ENCODE data around the gene RERE.
A peak's percentile ranks its signal among the peaks of the same experiment; 100 is the strongest.

Gene RERE

DNA sequence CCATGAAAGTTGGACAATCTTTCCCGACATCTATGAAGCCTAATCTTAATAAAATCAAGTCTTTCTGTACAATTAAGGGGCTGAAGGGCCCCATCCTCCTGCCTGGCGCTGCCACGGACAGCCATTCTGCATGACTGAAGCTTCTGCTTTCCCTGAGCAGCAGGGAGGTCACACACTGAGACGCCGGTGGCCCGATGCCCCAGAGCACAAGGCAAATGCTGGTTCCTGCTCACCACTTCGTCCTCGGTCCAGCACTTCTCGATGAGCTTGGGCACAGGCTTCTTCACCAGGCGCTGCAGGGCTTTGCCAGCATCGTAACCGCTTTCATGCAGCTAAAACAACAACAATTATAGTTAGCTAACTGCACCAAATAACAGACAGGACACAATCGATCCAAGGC lies 351.7 kb downstream of the RERE start:
- no peak for DNase-seq (ENCODE audit: low read depth, low spot score)
- TF ChIP-seq, protein P1, sequence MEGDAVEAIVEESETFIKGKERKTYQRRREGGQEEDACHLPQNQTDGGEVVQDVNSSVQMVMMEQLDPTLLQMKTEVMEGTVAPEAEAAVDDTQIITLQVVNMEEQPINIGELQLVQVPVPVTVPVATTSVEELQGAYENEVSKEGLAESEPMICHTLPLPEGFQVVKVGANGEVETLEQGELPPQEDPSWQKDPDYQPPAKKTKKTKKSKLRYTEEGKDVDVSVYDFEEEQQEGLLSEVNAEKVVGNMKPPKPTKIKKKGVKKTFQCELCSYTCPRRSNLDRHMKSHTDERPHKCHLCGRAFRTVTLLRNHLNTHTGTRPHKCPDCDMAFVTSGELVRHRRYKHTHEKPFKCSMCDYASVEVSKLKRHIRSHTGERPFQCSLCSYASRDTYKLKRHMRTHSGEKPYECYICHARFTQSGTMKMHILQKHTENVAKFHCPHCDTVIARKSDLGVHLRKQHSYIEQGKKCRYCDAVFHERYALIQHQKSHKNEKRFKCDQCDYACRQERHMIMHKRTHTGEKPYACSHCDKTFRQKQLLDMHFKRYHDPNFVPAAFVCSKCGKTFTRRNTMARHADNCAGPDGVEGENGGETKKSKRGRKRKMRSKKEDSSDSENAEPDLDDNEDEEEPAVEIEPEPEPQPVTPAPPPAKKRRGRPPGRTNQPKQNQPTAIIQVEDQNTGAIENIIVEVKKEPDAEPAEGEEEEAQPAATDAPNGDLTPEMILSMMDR (IDR thresholded peaks at IDR 0.05; ENCODE audit: insufficient read depth, low read length, missing control alignments), result no peak
- H3K4me3 ChIP-seq (ENCODE audit: low read depth, low read length), result no peak overlapping the region
- POLR2A ChIA-PET, result no interaction called here
- CTCF ChIA-PET, result interaction anchor here (1.4 to 3.4 kb wide), 4 partner anchors 12 to 539 kb away, joined by 3 to 9 read pairs (median 4); no protein-coding TSS in a partner anchor

DNA sequence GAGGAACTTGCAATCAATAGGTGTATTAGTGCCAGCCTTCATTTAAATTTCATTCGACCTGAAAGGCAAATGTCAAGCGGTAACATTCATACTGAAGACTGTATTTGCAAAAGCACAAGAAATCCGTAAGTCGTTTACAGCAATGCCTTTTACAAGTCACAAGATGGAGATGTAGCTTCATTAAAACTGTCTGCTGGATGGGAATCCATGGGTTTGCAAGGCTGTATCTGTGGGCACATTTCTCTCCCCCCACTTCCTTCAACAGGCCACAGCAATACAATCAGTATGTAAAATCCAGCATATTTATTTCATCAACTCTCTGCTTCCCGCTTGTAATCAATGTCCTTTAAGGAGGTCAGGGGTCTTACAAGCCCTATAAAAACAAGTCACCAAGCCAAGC lies 352.4 kb downstream of the RERE start:
- TF ChIP-seq, protein P1 (IDR thresholded peaks at IDR 0.05; ENCODE audit: insufficient read depth, low read length, missing control alignments), result no peak
- CTCF ChIA-PET, result interaction anchor here (0.9 to 3.4 kb wide), 6 partner anchors 12 to 540 kb away, joined by 3 to 9 read pairs (median 3); no protein-coding TSS in a partner anchor
- H3K4me3 ChIP-seq (ENCODE audit: low read depth, low read length), result no peak overlapping the region
- POLR2A ChIA-PET, result no interaction called here
- no peak for DNase-seq (ENCODE audit: low read depth, low spot score)

DNA sequence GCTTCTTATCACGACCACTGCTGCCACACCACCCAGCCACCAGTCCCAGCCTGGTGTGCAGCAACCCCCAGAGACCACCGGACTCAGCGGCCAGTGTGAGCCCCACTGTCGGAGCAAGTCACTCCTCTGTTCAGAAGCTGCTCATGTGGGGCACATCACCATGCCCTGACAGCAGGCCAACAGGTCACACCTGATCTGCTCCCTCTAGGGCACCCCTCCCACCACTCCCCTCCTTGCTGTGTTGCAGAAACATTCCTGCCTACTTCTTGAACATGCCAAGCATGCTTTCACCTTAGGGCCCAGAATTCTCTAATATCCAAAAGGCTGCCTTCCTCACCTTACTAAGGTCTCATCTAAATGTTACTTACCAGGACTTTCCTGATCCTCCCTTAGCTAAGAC lies 353.1 kb downstream of the RERE start:
- TF ChIP-seq, protein P1 (IDR thresholded peaks at IDR 0.05; ENCODE audit: insufficient read depth, low read length, missing control alignments), result no peak
- POLR2A ChIA-PET, result no interaction called here
- DNase-seq (ENCODE audit: low read depth, low spot score), result no peak
- no peak overlapping the region for H3K4me3 ChIP-seq (ENCODE audit: low read depth, low read length)
- CTCF ChIA-PET, result interaction anchor here (0.9 to 3.4 kb wide), 5 partner anchors 13 to 385 kb away, joined by 3 to 9 read pairs (median 4); no protein-coding TSS in a partner anchor

GRCh38 chr1:8463144-8463927 lies 354.1 kb downstream of the RERE start:
- POLR2A ChIA-PET, result interaction anchor here (0.7 kb wide), 1 partner anchor 62 kb away, joined by 3 read pairs; no protein-coding TSS in a partner anchor

GRCh38 chr1:8462371-8462892 lies 355.0 kb downstream of the RERE start:
- POLR2A ChIA-PET, result no interaction called here
- DNase-seq (ENCODE audit: low read depth, low spot score), result no peak
- H3K4me3 ChIP-seq (ENCODE audit: low read depth, low read length), result no peak overlapping the region
- TF ChIP-seq, protein P1 (IDR thresholded peaks at IDR 0.05; ENCODE audit: insufficient read depth, low read length, missing control alignments), result no peak
- CTCF ChIA-PET, result interaction anchor here (0.9 to 2.8 kb wide), 2 partner anchors 13 to 386 kb away, joined by 3 to 9 read pairs; no protein-coding TSS in a partner anchor

More at GRCh38 chr1:8463144-8463927, 354.1 kb downstream of the RERE start:
- CTCF ChIA-PET, result interaction anchor here (0.7 to 2.8 kb wide), 5 partner anchors 14 to 385 kb away, joined by 3 to 9 read pairs (median 3); no protein-coding TSS in a partner anchor
- TF ChIP-seq, protein P1 (IDR thresholded peaks at IDR 0.05; ENCODE audit: insufficient read depth, low read length, missing control alignments), result no peak
- peak overlapping the region; percentile 23 for H3K4me3 ChIP-seq (ENCODE audit: low read depth, low read length)
- no peak for DNase-seq (ENCODE audit: low read depth, low spot score)

Measured in AG04449 (cell line).